Lung (tissue), 12 donors: ENCODE results near the gene ARHGAP18. TPM values are rescaled to one million over a fixed set of nuclear protein-coding genes. Genes with fewer than 3 reads are reported as not detected.

Experiments
- ATAC-seq: fragments of 200-7000 bp; cut with Tn5 transposase; one replicate; pipeline ENCODE4 v1.9.1; 2020; ENCODE audit warnings: moderate number of reproducible peaks; ENCODE audit not compliant: insufficient read depth, low FRiP score
- DNase-seq, 3 donors: peaks; one replicate each; pipeline ENCODE4 v3.0.0-alpha.2; 2013 to 2017
- H3K27ac ChIP-seq, 2 donors: one replicate each; pipeline ENCODE4 v1.5.1; 2013; ENCODE audit warnings: mild to moderate bottlenecking in 2 of 2, moderate library complexity in 2 of 2, control low read depth in 1 of 2, inconsistent platforms in 1 of 2, low read depth in 1 of 2, low read length in 1 of 2
- H3K27me3 ChIP-seq, 3 donors: one replicate each; pipeline ENCODE4 v1.5.1; 2013; ENCODE audit warnings: low read length in 2 of 3; ENCODE audit not compliant: control insufficient read depth in 3 of 3, insufficient read depth in 3 of 3
- H3K36me3 ChIP-seq, 4 donors: one replicate each; pipeline ENCODE4 v1.5.1; 2013; ENCODE audit warnings: low read length in 4 of 4, mild to moderate bottlenecking in 1 of 4, moderate library complexity in 1 of 4; ENCODE audit not compliant: control insufficient read depth in 4 of 4, insufficient read depth in 4 of 4
- H3K4me1 ChIP-seq, 5 donors: one replicate each; pipeline ENCODE4 v1.5.1; 2013; ENCODE audit warnings: low read length in 5 of 5, mild to moderate bottlenecking in 2 of 5, moderate library complexity in 1 of 5; ENCODE audit not compliant: control insufficient read depth in 5 of 5, insufficient read depth in 5 of 5
- H3K4me3 ChIP-seq: one replicate; pipeline ENCODE4 v1.5.1; 2013; ENCODE audit warnings: mild to moderate bottlenecking, control low read depth, moderate library complexity
- H3K9ac ChIP-seq, 2 donors: one replicate each; pipeline ENCODE4 v1.5.1; 2013; ENCODE audit warnings: low read length in 2 of 2, control low read depth in 1 of 2; ENCODE audit not compliant: insufficient read depth in 1 of 2
- H3K9me3 ChIP-seq, 4 donors: one replicate each; pipeline ENCODE4 v1.5.1; 2013; ENCODE audit warnings: low read length in 3 of 4, mild to moderate bottlenecking in 1 of 4, moderate library complexity in 1 of 4; ENCODE audit not compliant: control insufficient read depth in 4 of 4, insufficient read depth in 3 of 4
- CTCF ChIP-seq: IDR thresholded peaks from 2 replicates; pipeline ENCODE4 v1.5.1; 2012; ENCODE audit warnings: mild to moderate bottlenecking; ENCODE audit errors: control extremely low read depth, extremely low read depth
- WGBS, 2 donors: extraction: QIAGEN DNeasy Blood & Tissue Kit; methylation state at CpG; one replicate each; pipeline ENCODE4 v1.1.7; 2013; 5-methylcytosine and 5-hydroxymethylcytosine counted together
- polyA plus RNA-seq, 2 donors: library from polyadenylated mRNA; stranded (reverse); fragments of 200-250 nt; gene quantifications; one replicate each; pipeline ENCODE4 v1.2.1, GENCODE V29; 2013
- total RNA-seq, 2 donors: library from RNA; depleted of rRNA in 1 of 2; stranded (reverse); fragments of >200 nt in 1 of 2; gene quantifications; one replicate each; pipeline ENCODE4 v1.2.1, GENCODE V29; 2014 to 2021
- donor health status: control.
- donor health status: control.
- donor health status: Bipolar disorder and iron deficiency.
- donor health status: healthy.
- donor health status: DM: yes; HTN: yes; CAD: no.

Gene ARHGAP18
- total and polyA plus RNA-seq, 4 donors = 16.4 to 70.7 (median 33.0) TPM

GRCh38 chr6:129615496-129615895 lies 94.5 kb downstream of the ARHGAP18 start:
- Histone ChIP-seq H3K27me3 (no peaks in the 10 kb centered on the region), H3K4me1 (no peaks in the 10 kb centered on the region), H3K9me3 (no peaks in the 10 kb centered on the region), H3K4me3 (no peak overlapping the region), H3K36me3 (peaks cover 0 to 4% (median 0%) of the 10 kb centered on the region in 4 donors), H3K9ac (no peak overlapping the region), H3K27ac (no peak overlapping the region)
- TF ChIP-seq CTCF = no peak
- WGBS, 2 donors = 64 to 97% methylated on average over 3 of the region's 3 CpGs
- DNase-seq (no peak), ATAC-seq (no peak)

- no peak overlapping the region for H3K27ac ChIP-seq
- H3K4me3 ChIP-seq = no peak overlapping the region
- no peak for DNase-seq
- WGBS, 2 donors = 93 to 100% methylated on average over 1 of the region's 1 CpG
- H3K4me1 ChIP-seq = no peaks in the 10 kb centered on the region
- no peaks in the 10 kb centered on the region for H3K27me3 ChIP-seq
- H3K9ac ChIP-seq = no peak overlapping the region
- no peak for ATAC-seq
- peaks cover 0 to 4% (median 0%) of the 10 kb centered on the region in 4 donors for H3K36me3 ChIP-seq
- no peaks in the 10 kb centered on the region for H3K9me3 ChIP-seq
- no peak for TF ChIP-seq CTCF
Measured at GRCh38 chr6:129615020-129615419, 95.0 kb downstream of the ARHGAP18 start.

GRCh38 chr6:129614464-129614863 lies 95.5 kb downstream of the ARHGAP18 start:
- H3K36me3 ChIP-seq = peaks cover 0 to 4% (median 0%) of the 10 kb centered on the region in 4 donors
- no peaks in the 10 kb centered on the region for H3K9me3 ChIP-seq
- peaks cover 0 to 4% (median 0%) of the 10 kb centered on the region in 5 donors for H3K4me1 ChIP-seq
- H3K27ac ChIP-seq = no peak overlapping the region
- no peak overlapping the region for H3K4me3 ChIP-seq
- H3K9ac ChIP-seq = no peak overlapping the region
- TF ChIP-seq CTCF = no peak
- H3K27me3 ChIP-seq = no peaks in the 10 kb centered on the region
- WGBS, 2 donors = 96 to 97% methylated on average over 3 of the region's 3 CpGs
- DNase-seq = no peak
- ATAC-seq = no peak

- Histone ChIP-seq H3K9ac (no peak overlapping the region), H3K9me3 (no peaks in the 10 kb centered on the region), H3K4me3 (no peak overlapping the region), H3K27me3 (no peaks in the 10 kb centered on the region), H3K36me3 (peaks cover 0 to 3% (median 0%) of the 10 kb centered on the region in 4 donors), H3K27ac (no peak overlapping the region), H3K4me1 (peaks cover 0 to 14% (median 0%) of the 10 kb centered on the region in 5 donors)
- TF ChIP-seq CTCF = no peak
- DNase-seq (no peak), ATAC-seq (no peak)
Measured at GRCh38 chr6:129612440-129612839, 97.5 kb downstream of the ARHGAP18 start.
